ENCODE results near the gene SLC39A11. TPM values are rescaled to one million over a fixed set of nuclear protein-coding genes. Genes with fewer than 3 reads are reported as not detected.
A peak's percentile ranks its signal among the peaks of the same experiment; 100 is the strongest.

Gene SLC39A11
- total and polyA plus RNA-seq, 2 of the 13 experiments (the other 11 are each of a cell fraction or from before 2014, with no cell fraction given), result 17.2 to 31.5 TPM

DNA sequence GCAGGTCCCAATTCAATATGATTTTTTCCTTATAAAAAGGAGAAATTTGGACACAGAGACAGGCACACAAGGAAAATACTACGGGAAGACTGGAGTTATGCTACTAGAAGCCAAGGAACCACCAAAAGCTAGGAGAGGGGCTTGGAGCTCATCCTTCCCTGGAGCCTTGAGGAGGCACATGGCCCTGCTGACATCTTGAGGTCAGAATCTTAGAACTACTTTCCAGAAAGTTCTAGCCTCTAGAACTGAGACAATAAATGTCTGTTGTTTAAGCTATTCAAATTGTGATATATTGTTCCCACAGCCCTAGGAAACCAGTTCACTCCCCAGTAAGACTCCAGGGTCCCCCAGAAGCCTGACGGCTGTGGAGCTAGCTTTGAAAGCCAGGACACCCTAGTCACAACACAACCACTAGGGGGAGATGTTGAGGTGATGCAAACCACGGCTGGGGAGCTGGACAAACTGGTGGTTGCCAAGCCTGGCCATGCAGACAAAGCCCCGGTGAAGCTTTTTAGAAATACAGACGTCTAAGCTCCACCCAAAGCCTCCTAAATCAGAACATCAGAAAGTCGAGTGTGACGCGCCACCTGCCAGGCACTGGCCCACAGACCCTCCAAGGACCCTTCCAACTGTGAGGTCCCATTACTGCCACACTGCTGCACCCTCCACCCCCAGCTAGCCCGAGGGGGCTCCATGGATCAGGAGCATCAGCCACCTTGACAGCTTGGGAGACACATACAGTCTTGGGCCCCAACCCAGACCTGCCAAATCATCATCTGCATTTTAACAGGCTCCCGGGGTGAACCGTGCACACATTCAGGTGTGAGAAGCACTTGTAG lies 106.4 kb downstream of the SLC39A11 start:
- Histone ChIP-seq H3K27me3 (ENCODE audit: control insufficient read depth in 1 of 2, insufficient read depth in 2 of 2, low read length in 2 of 2) (no peaks in the 10 kb centered on the region), H3K9me3 (ENCODE audit: low read length) (no peaks in the 10 kb centered on the region), H3K27ac (ENCODE audit: extremely low read length, insufficient read depth, low read length) (no peak overlapping the region), H3K4me2 (ENCODE audit: low read depth, low read length) (no peak overlapping the region), H3K4me3 (replicated peaks in 1 of 3; ENCODE audit: insufficient read depth in 1 of 3, low read depth in 2 of 3, low read length in 3 of 3) (no peak overlapping the region), H3K79me2 (ENCODE audit: insufficient read depth, low read length) (no peaks in the 10 kb centered on the region), H3K36me3 (replicated peaks in 1 of 2; ENCODE audit: control insufficient read depth in 1 of 2, insufficient read depth in 2 of 2, low read length in 2 of 2) (no peaks in the 10 kb centered on the region), H2AFZ (ENCODE audit: low read length) (no peak overlapping the region), H3K4me1 (ENCODE audit: insufficient read depth, low read length) (peaks cover 26% of the 10 kb centered on the region), H3K9ac (ENCODE audit: insufficient read depth, low read depth, low read length) (no peak overlapping the region), H4K20me1 (ENCODE audit: insufficient read depth, low read length) (no peaks in the 10 kb centered on the region; the same call in 1 of the 2 replicates)
- intact Hi-C loops (cut with micrococcal nuclease; ENCODE audit: unreplicated experiment) (loop anchor here (1.0 to 5.0 kb wide), 4 partner anchors 106 to 259 kb away; partner anchors contain the start of gene SLC39A11), in situ Hi-C loops (cut with HindIII; ENCODE audit: extremely low pct_ligation_motif_present, low pct_unique_long_range_greater_than_20kb) (loop anchor here (5.0 kb wide), 2 partner anchors 171 to 201 kb away; no protein-coding TSS in a partner anchor)
- FAIRE-seq, result peak; percentile 94
- WGBS (ENCODE audit: low lambda C conversion rate), result 34% methylated on average over 10 of the region's 11 CpGs
- DNase-seq (ENCODE audit: low spot score), result peak; percentile 79
- ChIA-PET POLR2A (interaction anchor here (0.6 to 1.3 kb wide), 4 partner anchors 137 to 228 kb away, joined by 3 to 5 read pairs (median 4); no protein-coding TSS in a partner anchor), CTCF (ENCODE audit: low intra/inter-chr PET ratio, low total read pairs) (interaction anchor here (1.2 to 2.3 kb wide), 5 partner anchors 170 to 261 kb away, joined by 7 to 22 read pairs (median 9); no protein-coding TSS in a partner anchor)
- no TSS peak for BruUV-seq (replicated peaks)
- ATAC-seq, result peak; percentile 97
- TF ChIP-seq HOXA9 (CRISPR knock-in tag; IDR thresholded peaks at IDR 0.05; ENCODE audit: borderline replicate concordance) (no peak), DBP (CRISPR knock-in tag; IDR thresholded peaks at IDR 0.05; ENCODE audit: not compliant biosample characterization) (no peak), NR2F2 (IDR thresholded peaks at IDR 0.05; ENCODE audit: borderline replicate concordance, low read depth) (no peak), KLF16 (CRISPR knock-in tag; IDR thresholded peaks at IDR 0.05) (0 out of 4 replicates have a peak, but pooled peaks of 1 of the 2 experiments have one; percentile 28), KLF12 (CRISPR knock-in tag; IDR thresholded peaks at IDR 0.05; ENCODE audit: borderline replicate concordance) (no peak), ERF (CRISPR knock-in tag; IDR thresholded peaks at IDR 0.05) (peak; percentile 54; the same call in 1 of the 2 replicates), TCF7 (IDR thresholded peaks at IDR 0.05; ENCODE audit: low read depth) (no peak), ZNF264 (CRISPR knock-in tag; IDR thresholded peaks at IDR 0.05) (no peak), NFYC (CRISPR knock-in tag; IDR thresholded peaks at IDR 0.05) (no peak)
- TF ChIP-seq, protein P1, sequence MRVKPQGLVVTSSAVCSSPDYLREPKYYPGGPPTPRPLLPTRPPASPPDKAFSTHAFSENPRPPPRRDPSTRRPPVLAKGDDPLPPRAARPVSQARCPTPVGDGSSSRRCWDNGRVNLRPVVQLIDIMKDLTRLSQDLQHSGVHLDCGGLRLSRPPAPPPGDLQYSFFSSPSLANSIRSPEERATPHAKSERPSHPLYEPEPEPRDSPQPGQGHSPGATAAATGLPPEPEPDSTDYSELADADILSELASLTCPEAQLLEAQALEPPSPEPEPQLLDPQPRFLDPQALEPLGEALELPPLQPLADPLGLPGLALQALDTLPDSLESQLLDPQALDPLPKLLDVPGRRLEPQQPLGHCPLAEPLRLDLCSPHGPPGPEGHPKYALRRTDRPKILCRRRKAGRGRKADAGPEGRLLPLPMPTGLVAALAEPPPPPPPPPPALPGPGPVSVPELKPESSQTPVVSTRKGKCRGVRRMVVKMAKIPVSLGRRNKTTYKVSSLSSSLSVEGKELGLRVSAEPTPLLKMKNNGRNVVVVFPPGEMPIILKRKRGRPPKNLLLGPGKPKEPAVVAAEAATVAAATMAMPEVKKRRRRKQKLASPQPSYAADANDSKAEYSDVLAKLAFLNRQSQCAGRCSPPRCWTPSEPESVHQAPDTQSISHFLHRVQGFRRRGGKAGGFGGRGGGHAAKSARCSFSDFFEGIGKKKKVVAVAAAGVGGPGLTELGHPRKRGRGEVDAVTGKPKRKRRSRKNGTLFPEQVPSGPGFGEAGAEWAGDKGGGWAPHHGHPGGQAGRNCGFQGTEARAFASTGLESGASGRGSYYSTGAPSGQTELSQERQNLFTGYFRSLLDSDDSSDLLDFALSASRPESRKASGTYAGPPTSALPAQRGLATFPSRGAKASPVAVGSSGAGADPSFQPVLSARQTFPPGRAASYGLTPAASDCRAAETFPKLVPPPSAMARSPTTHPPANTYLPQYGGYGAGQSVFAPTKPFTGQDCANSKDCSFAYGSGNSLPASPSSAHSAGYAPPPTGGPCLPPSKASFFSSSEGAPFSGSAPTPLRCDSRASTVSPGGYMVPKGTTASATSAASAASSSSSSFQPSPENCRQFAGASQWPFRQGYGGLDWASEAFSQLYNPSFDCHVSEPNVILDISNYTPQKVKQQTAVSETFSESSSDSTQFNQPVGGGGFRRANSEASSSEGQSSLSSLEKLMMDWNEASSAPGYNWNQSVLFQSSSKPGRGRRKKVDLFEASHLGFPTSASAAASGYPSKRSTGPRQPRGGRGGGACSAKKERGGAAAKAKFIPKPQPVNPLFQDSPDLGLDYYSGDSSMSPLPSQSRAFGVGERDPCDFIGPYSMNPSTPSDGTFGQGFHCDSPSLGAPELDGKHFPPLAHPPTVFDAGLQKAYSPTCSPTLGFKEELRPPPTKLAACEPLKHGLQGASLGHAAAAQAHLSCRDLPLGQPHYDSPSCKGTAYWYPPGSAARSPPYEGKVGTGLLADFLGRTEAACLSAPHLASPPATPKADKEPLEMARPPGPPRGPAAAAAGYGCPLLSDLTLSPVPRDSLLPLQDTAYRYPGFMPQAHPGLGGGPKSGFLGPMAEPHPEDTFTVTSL (CRISPR knock-in tag; IDR thresholded peaks at IDR 0.05; ENCODE audit: borderline replicate concordance), result no peak
- TF ChIP-seq, protein P2, sequence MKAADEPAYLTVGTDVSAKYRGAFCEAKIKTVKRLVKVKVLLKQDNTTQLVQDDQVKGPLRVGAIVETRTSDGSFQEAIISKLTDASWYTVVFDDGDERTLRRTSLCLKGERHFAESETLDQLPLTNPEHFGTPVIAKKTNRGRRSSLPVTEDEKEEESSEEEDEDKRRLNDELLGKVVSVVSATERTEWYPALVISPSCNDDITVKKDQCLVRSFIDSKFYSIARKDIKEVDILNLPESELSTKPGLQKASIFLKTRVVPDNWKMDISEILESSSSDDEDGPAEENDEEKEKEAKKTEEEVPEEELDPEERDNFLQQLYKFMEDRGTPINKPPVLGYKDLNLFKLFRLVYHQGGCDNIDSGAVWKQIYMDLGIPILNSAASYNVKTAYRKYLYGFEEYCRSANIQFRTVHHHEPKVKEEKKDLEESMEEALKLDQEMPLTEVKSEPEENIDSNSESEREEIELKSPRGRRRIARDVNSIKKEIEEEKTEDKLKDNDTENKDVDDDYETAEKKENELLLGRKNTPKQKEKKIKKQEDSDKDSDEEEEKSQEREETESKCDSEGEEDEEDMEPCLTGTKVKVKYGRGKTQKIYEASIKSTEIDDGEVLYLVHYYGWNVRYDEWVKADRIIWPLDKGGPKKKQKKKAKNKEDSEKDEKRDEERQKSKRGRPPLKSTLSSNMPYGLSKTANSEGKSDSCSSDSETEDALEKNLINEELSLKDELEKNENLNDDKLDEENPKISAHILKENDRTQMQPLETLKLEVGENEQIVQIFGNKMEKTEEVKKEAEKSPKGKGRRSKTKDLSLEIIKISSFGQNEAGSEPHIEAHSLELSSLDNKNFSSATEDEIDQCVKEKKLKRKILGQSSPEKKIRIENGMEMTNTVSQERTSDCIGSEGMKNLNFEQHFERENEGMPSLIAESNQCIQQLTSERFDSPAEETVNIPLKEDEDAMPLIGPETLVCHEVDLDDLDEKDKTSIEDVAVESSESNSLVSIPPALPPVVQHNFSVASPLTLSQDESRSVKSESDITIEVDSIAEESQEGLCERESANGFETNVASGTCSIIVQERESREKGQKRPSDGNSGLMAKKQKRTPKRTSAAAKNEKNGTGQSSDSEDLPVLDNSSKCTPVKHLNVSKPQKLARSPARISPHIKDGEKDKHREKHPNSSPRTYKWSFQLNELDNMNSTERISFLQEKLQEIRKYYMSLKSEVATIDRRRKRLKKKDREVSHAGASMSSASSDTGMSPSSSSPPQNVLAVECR (CRISPR knock-in tag; IDR thresholded peaks at IDR 0.05; ENCODE audit: borderline replicate concordance), result 0 out of 2 replicates have a peak, but pooled peaks have one; percentile 32

Data from HepG2 (cell line).